GM12873 (cell line): Measurements from ENCODE around the gene TNS2.

Experiments used
- CTCF ChIP-seq: IDR thresholded peaks from 2 replicates; pipeline ENCODE4 v1.5.1; 2012; ENCODE audit warnings: low read depth, mild to moderate bottlenecking, moderate library complexity, low read length, control low read depth; ENCODE audit not compliant: insufficient read depth; ENCODE audit errors: missing control alignments

The TNS2 gene

GRCh38 chr12:53046655-53047220 lies 3.1 kb upstream of the TNS2 start:
- no peak for TF ChIP-seq CTCF

- TF ChIP-seq CTCF: peak; percentile 39
Measured at GRCh38 chr12:53047221-53048032, 2.4 kb upstream of the TNS2 start.

GRCh38 chr12:53048033-53048779 lies 1.7 kb upstream of the TNS2 start:
- no peak for TF ChIP-seq CTCF

- no peak for TF ChIP-seq CTCF
Measured at GRCh38 chr12:53048780-53049401, 974 bp upstream of the TNS2 start.

GRCh38 chr12:53050426-53051057 lies 677 bp downstream of the TNS2 start:
- no peak for TF ChIP-seq CTCF

- no peak for TF ChIP-seq CTCF
Measured at GRCh38 chr12:53051058-53051880, 1.4 kb downstream of the TNS2 start.
